HepG2 (cell line): ENCODE measurements around the gene TCF25. TPM values are rescaled to one million over a fixed set of nuclear protein-coding genes. Genes with fewer than 3 reads are reported as not detected.

Experiments
- ARNTL ChIP-seq: sonication (generic); formaldehyde crosslinking; IDR thresholded peaks from 2 replicates; pipeline ENCODE4 v1.4.0; 2020; ENCODE audit warnings: mild to moderate bottlenecking, missing genetic modification reagents
- BCL3 ChIP-seq: sonication (generic); formaldehyde crosslinking; IDR thresholded peaks from 2 replicates; pipeline ENCODE4 v1.5.1; 2020; ENCODE audit warnings: mild to moderate bottlenecking, missing genetic modification reagents, moderate library complexity
- CBFB ChIP-seq: sonication (generic); formaldehyde crosslinking; IDR thresholded peaks from 2 replicates; pipeline ENCODE4 v1.4.0; 2020; ENCODE audit warnings: missing genetic modification reagents
- CCAR2 ChIP-seq: fragments of 200-400 bp; formaldehyde crosslinking; optimal IDR thresholded peaks from 2 replicates; pipeline ENCODE3; 2018; ENCODE audit warnings: low read depth, mild to moderate bottlenecking, low read length, moderate library complexity
- ELK4 ChIP-seq: sonication (generic); formaldehyde crosslinking; IDR thresholded peaks from 2 replicates; pipeline ENCODE4 v1.9.0; 2021; ENCODE audit warnings: missing genetic modification reagents, borderline replicate concordance
- GZF1 ChIP-seq: sonication (generic); formaldehyde crosslinking; IDR thresholded peaks from 2 replicates; pipeline ENCODE4 v1.5.1; 2020; ENCODE audit warnings: mild to moderate bottlenecking, missing genetic modification reagents
- HOXA7 ChIP-seq: sonication (generic); formaldehyde crosslinking; IDR thresholded peaks from 2 replicates; pipeline ENCODE4 v1.8.1; 2022; ENCODE audit warnings: mild to moderate bottlenecking, missing genetic modification reagents, moderate library complexity
- KLF12 ChIP-seq: sonication (generic); formaldehyde crosslinking; IDR thresholded peaks from 2 replicates; pipeline ENCODE4 v1.4.0; 2020; ENCODE audit warnings: missing genetic modification reagents, borderline replicate concordance
- REXO4 ChIP-seq: sonication (generic); formaldehyde crosslinking; IDR thresholded peaks from 2 replicates; pipeline ENCODE4 v1.8.0; 2022; ENCODE audit warnings: missing genetic modification reagents, mild to moderate bottlenecking, borderline replicate concordance
- SIX4 ChIP-seq: sonication (generic); formaldehyde crosslinking; IDR thresholded peaks from 2 replicates; pipeline ENCODE4 v1.4.0; 2020; ENCODE audit warnings: missing genetic modification reagents
- THYN1 ChIP-seq: sonication (generic); formaldehyde crosslinking; IDR thresholded peaks from 2 replicates; pipeline ENCODE4 v1.8.1; 2023; ENCODE audit warnings: low read depth, mild to moderate bottlenecking, moderate library complexity, missing genetic modification reagents, borderline replicate concordance
- ZFP91 ChIP-seq: sonication (generic); formaldehyde crosslinking; IDR thresholded peaks from 2 replicates; pipeline ENCODE4 v1.9.0; 2022; ENCODE audit warnings: missing genetic modification reagents, mild to moderate bottlenecking, borderline replicate concordance
- ZNF318 ChIP-seq: sonication (generic); formaldehyde crosslinking; IDR thresholded peaks from 2 replicates; pipeline ENCODE4 v1.4.0; 2020; ENCODE audit warnings: mild to moderate bottlenecking, missing genetic modification reagents
- ZNF331 ChIP-seq: sonication (generic); formaldehyde crosslinking; IDR thresholded peaks from 2 replicates; pipeline ENCODE4 v1.4.0; 2020; ENCODE audit warnings: missing genetic modification reagents
- ZNF496 ChIP-seq: sonication (generic); formaldehyde crosslinking; IDR thresholded peaks from 2 replicates; pipeline ENCODE4 v1.8.1; 2023; ENCODE audit warnings: mild to moderate bottlenecking, moderate library complexity, missing genetic modification reagents; ENCODE audit not compliant: insufficient replicate concordance
- ZNF777 ChIP-seq: sonication (generic); formaldehyde crosslinking; IDR thresholded peaks from 2 replicates; pipeline ENCODE4 v1.4.0; 2020; ENCODE audit warnings: missing genetic modification reagents
- ZSCAN22 ChIP-seq: sonication (generic); formaldehyde crosslinking; IDR thresholded peaks from 2 replicates; pipeline ENCODE4 v1.4.0; 2020; ENCODE audit warnings: mild to moderate bottlenecking, missing genetic modification reagents
- polyA plus RNA-seq, 8 experiments: library from polyadenylated mRNA; depleted of rRNA in 3 of 8; stranded (reverse) in 7 of 8; unstranded in 1 of 8; fragments of >200 nt; fragmentation: Illumina TruSeq in 4 of 8; extraction: Trizol in 4 of 8; gene quantifications; 2 replicates each; pipeline versions ENCODE4 v1.2.1 to v1.2.3, GENCODE V29; 2011 to 2016; ENCODE audit warnings: low read depth in 4 of 8, missing spikeins in 1 of 8, mixed read lengths in 1 of 8; ENCODE audit not compliant: insufficient read depth in 1 of 8
- total RNA-seq, 5 experiments: library from RNA; depleted of rRNA; stranded (reverse); fragments of >200 nt; fragmentation: Illumina TruSeq; extraction: Trizol; gene quantifications; 2 replicates each; pipeline ENCODE4 v1.2.3, GENCODE V29; 2016; ENCODE audit warnings: low read depth in 1 of 5

TCF25 gene
- total and polyA plus RNA-seq, 2 of the 13 experiments (the other 11 are each of a cell fraction or from before 2014, with no cell fraction given), result 138 to 206 TPM

GRCh38 chr16:89917773-89918452 lies 44.5 kb downstream of the TCF25 start (continued):
- TF ChIP-seq ELK4 (CRISPR knock-in tag) (peak; percentile 85; the same call in 1 of the 2 replicates), ZNF318 (CRISPR knock-in tag) (peak; percentile 97), REXO4 (CRISPR knock-in tag) (no peak), ZNF496 (CRISPR knock-in tag) (peak; percentile 33), GZF1 (CRISPR knock-in tag) (peak; percentile 86; the same call in 1 of the 2 replicates), THYN1 (CRISPR knock-in tag) (0 out of 2 replicates have a peak, but pooled peaks have one; percentile 33), BCL3 (CRISPR knock-in tag) (peak; percentile 100), CBFB (peak; percentile 100), SIX4 (CRISPR knock-in tag) (peak; percentile 88), ZNF777 (CRISPR knock-in tag) (peak; percentile 89), CCAR2 (no peak), HOXA7 (CRISPR knock-in tag) (peak; percentile 85; the same call in 1 of the 2 replicates), ZNF331 (CRISPR knock-in tag) (peak; percentile 98), ARNTL (peak; percentile 98), ZFP91 (CRISPR knock-in tag) (peak; percentile 95), ZSCAN22 (CRISPR knock-in tag) (peak; percentile 80; the same call in 1 of the 2 replicates), KLF12 (CRISPR knock-in tag) (peak; percentile 99)
